Trophoblast cell (in vitro differentiated cells and primary cell): ENCODE measurements around the gene IL1RL2.

Source experiments
- DNase-seq, 2 donors: peaks; one replicate each; pipeline ENCODE4 v3.0.0-alpha.2; 2016
- H2AFZ ChIP-seq: 2 replicates; pipeline ENCODE4 v1.6.1; 2013; ENCODE audit warnings: low read length, moderate library complexity, mild to moderate bottlenecking; ENCODE audit not compliant: insufficient read depth, poor library complexity
- H2AK5ac ChIP-seq: 2 replicates; pipeline ENCODE4 v1.6.1; 2013; ENCODE audit warnings: mild to moderate bottlenecking, low read length
- H2BK120ac ChIP-seq: 2 replicates; pipeline ENCODE4 v1.6.1; 2013; ENCODE audit warnings: low read length, mild to moderate bottlenecking, moderate library complexity; ENCODE audit not compliant: insufficient read depth, poor library complexity
- H2BK12ac ChIP-seq: 2 replicates; pipeline ENCODE4 v1.6.1; 2013; ENCODE audit warnings: mild to moderate bottlenecking, low read length, moderate library complexity
- H2BK5ac ChIP-seq: 2 replicates; pipeline ENCODE4 v1.6.1; 2013; ENCODE audit warnings: low read length, low read depth, moderate library complexity, mild to moderate bottlenecking; ENCODE audit not compliant: poor library complexity
- H3K14ac ChIP-seq: 2 replicates; pipeline ENCODE4 v1.6.1; 2013; ENCODE audit warnings: mild to moderate bottlenecking, low read length
- H3K18ac ChIP-seq: 2 replicates; pipeline ENCODE4 v1.6.1; 2013; ENCODE audit warnings: mild to moderate bottlenecking, low read length
- H3K23ac ChIP-seq: 2 replicates; pipeline ENCODE4 v1.6.1; 2013; ENCODE audit warnings: low read length
- H3K27ac ChIP-seq: 2 replicates; pipeline ENCODE4 v1.5.1; 2013; ENCODE audit warnings: low read depth, mild to moderate bottlenecking, inconsistent platforms, low read length, moderate library complexity
- H3K27me3 ChIP-seq: 2 replicates; pipeline ENCODE4 v1.6.1; 2013; ENCODE audit warnings: inconsistent platforms, mild to moderate bottlenecking, low read length, moderate library complexity; ENCODE audit not compliant: insufficient read depth
- H3K36me3 ChIP-seq, 2 experiments: 1 replicate in 1 of 2; 2 replicates in 1 of 2; pipeline ENCODE4 v1.6.1; 2013; ENCODE audit warnings: low read length in 2 of 2, mild to moderate bottlenecking in 2 of 2, moderate library complexity in 1 of 2; ENCODE audit not compliant: insufficient read depth in 2 of 2, control insufficient read depth in 1 of 2
- H3K4ac ChIP-seq: 2 replicates; pipeline ENCODE4 v1.6.1; 2013; ENCODE audit warnings: low read depth, mild to moderate bottlenecking, low read length, moderate library complexity
- H3K4me1 ChIP-seq, 2 experiments: 1 replicate in 1 of 2; 2 replicates in 1 of 2; pipeline ENCODE4 v1.6.1; 2013; ENCODE audit warnings: low read length in 2 of 2, mild to moderate bottlenecking in 2 of 2, moderate library complexity in 1 of 2; ENCODE audit not compliant: insufficient read depth in 2 of 2, control insufficient read depth in 1 of 2
- H3K4me2 ChIP-seq: 2 replicates; pipeline ENCODE4 v1.6.1; 2013; ENCODE audit warnings: inconsistent platforms, mild to moderate bottlenecking, low read length, moderate library complexity
- H3K4me3 ChIP-seq: 2 replicates; pipeline ENCODE4 v1.5.1; 2013; ENCODE audit warnings: mild to moderate bottlenecking, low read depth, low read length, inconsistent platforms
- H3K79me1 ChIP-seq: one replicate; pipeline ENCODE4 v1.6.1; 2013; ENCODE audit warnings: low read length
- H3K79me2 ChIP-seq: 2 replicates; pipeline ENCODE4 v1.6.1; 2013; ENCODE audit warnings: low read length, mild to moderate bottlenecking; ENCODE audit not compliant: control insufficient read depth, insufficient read depth, poor library complexity
- H3K9ac ChIP-seq: 2 replicates; pipeline ENCODE4 v1.6.1; 2013; ENCODE audit warnings: mild to moderate bottlenecking, low read length
- H3K9me3 ChIP-seq: 2 replicates; pipeline ENCODE4 v1.6.1; 2013; ENCODE audit warnings: low read depth, mild to moderate bottlenecking, control low read depth, inconsistent platforms, low read length; ENCODE audit not compliant: insufficient read depth
- H4K12ac ChIP-seq: 2 replicates; pipeline ENCODE4 v1.6.1; 2013; ENCODE audit warnings: low read depth, mild to moderate bottlenecking, low read length, moderate library complexity
- H4K8ac ChIP-seq: 2 replicates; pipeline ENCODE4 v1.6.1; 2013; ENCODE audit warnings: low read depth, mild to moderate bottlenecking, low read length, moderate library complexity
- H4K91ac ChIP-seq: one replicate; pipeline ENCODE4 v1.6.1; 2013; ENCODE audit warnings: low read depth, mild to moderate bottlenecking, low read length, moderate library complexity
- WGBS: extraction: QIAGEN DNeasy Blood & Tissue Kit; methylation state at CpG from one replicate; pipeline ENCODE4 v1.1.7; 2013; ENCODE audit warnings: missing lambda C conversion rate; ENCODE audit not compliant: insufficient read length, insufficient coverage; ENCODE audit errors: extremely low coverage; 5-methylcytosine and 5-hydroxymethylcytosine counted together

The IL1RL2 gene

GRCh38 chr2:102180687-102180999, 6.2 kb upstream of the IL1RL2 start:
- no peak overlapping the region for H2BK120ac ChIP-seq
- H2BK12ac ChIP-seq, result no peak overlapping the region
- no peak overlapping the region for H4K8ac ChIP-seq
- H2BK5ac ChIP-seq, result no peak overlapping the region
- H3K23ac ChIP-seq, result no peak overlapping the region
- no peak overlapping the region for H4K91ac ChIP-seq
- H3K27ac ChIP-seq, result no peak overlapping the region
- H2AK5ac ChIP-seq, result no peak overlapping the region
- no peak overlapping the region for H2AFZ ChIP-seq
- H3K79me1 ChIP-seq, result peaks cover 3% of the 10 kb centered on the region
- peaks cover 10 to 12% of the 10 kb centered on the region in 2 experiments for H3K36me3 ChIP-seq
- H3K9ac ChIP-seq, result no peak overlapping the region
- no peak overlapping the region for H3K18ac ChIP-seq
- H3K9me3 ChIP-seq, result no peaks in the 10 kb centered on the region
- H3K4me2 ChIP-seq, result no peak overlapping the region
- no peak for DNase-seq
- no CpG with 5 or more reads among the region's 1 CpG for WGBS
- H3K4me1 ChIP-seq, result peaks cover 10 to 12% of the 10 kb centered on the region in 2 experiments
- H4K12ac ChIP-seq, result no peak overlapping the region
- H3K79me2 ChIP-seq, result no peaks in the 10 kb centered on the region
- H3K14ac ChIP-seq, result no peak overlapping the region
- H3K27me3 ChIP-seq, result no peaks in the 10 kb centered on the region
- no peak overlapping the region for H3K4ac ChIP-seq
- H3K4me3 ChIP-seq, result no peak overlapping the region

GRCh38 chr2:102181376-102181775, 5.4 kb upstream of the IL1RL2 start:
- no peak overlapping the region for H3K4ac ChIP-seq
- no peaks in the 10 kb centered on the region for H3K79me2 ChIP-seq
- no peak overlapping the region for H2BK5ac ChIP-seq
- no peak overlapping the region for H3K27ac ChIP-seq
- DNase-seq, result peak in 1 of 2 donors; percentile 60
- no peak overlapping the region for H3K23ac ChIP-seq
- H3K18ac ChIP-seq, result no peak overlapping the region
- peaks cover 10 to 12% of the 10 kb centered on the region in 2 experiments for H3K4me1 ChIP-seq
- no peak overlapping the region for H3K4me2 ChIP-seq
- H3K79me1 ChIP-seq, result peaks cover 3% of the 10 kb centered on the region
- peaks cover 10 to 12% of the 10 kb centered on the region in 2 experiments for H3K36me3 ChIP-seq
- no peak overlapping the region for H4K91ac ChIP-seq
- H3K27me3 ChIP-seq, result no peaks in the 10 kb centered on the region
- H2AK5ac ChIP-seq, result no peak overlapping the region
- no peak overlapping the region for H2BK120ac ChIP-seq
- no peak overlapping the region for H3K4me3 ChIP-seq
- H3K9me3 ChIP-seq, result no peaks in the 10 kb centered on the region
- no peak overlapping the region for H2BK12ac ChIP-seq
- no CpG with 5 or more reads among the region's 5 CpGs for WGBS
- H4K8ac ChIP-seq, result no peak overlapping the region
- no peak overlapping the region for H3K14ac ChIP-seq
- H3K9ac ChIP-seq, result no peak overlapping the region
- H2AFZ ChIP-seq, result no peak overlapping the region
- no peak overlapping the region for H4K12ac ChIP-seq

DNA sequence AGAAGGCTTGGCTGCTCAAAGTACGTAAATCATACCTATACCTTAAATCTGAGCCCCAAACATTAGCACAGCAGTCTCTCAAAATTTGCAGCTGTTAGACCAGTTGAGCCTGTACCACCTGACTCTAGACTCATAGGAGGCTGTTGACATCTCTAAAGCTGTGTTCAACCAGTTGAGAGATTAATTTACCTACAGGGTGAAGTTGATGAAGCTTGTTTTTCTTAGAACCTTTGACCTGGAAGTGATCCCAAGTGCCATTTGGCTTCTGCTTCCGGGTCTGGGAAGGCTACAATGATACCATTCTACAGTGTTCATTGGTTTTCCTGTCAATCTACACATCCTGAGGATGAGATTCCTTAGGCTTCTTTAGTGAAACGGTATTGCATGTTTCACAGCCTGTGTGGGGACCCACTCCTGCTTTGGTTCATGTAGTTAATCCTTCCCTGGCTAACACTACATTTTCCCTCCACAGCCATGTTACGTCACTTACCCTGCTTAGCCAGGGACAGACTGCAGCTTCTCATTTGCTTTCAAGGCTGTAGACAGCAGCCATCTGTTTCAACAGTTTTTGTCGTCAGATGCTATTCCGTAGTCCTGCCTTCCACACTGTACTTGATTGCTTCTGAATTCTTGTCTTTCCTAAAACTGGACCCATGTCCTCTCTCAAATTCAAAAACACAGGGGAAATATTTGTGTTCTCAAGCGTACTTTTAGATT, 4.7 kb upstream of the IL1RL2 start:
- H3K27ac ChIP-seq, result no peak overlapping the region
- H3K18ac ChIP-seq, result no peak overlapping the region
- H3K4me2 ChIP-seq, result no peak overlapping the region
- H4K12ac ChIP-seq, result no peak overlapping the region
- WGBS, result no CpG with 5 or more reads among the region's 7 CpGs
- H2AK5ac ChIP-seq, result peak overlapping the region; percentile 13
- no peaks in the 10 kb centered on the region for H3K9me3 ChIP-seq
- H2BK12ac ChIP-seq, result peak overlapping the region; percentile 28
- H4K91ac ChIP-seq, result no peak overlapping the region
- no peak overlapping the region for H3K4ac ChIP-seq
- H3K23ac ChIP-seq, result no peak overlapping the region
- H2AFZ ChIP-seq, result no peak overlapping the region
- no peaks in the 10 kb centered on the region for H3K79me2 ChIP-seq
- H2BK5ac ChIP-seq, result no peak overlapping the region
- peak; percentile 33 to 69 for DNase-seq
- no peak overlapping the region for H3K14ac ChIP-seq
- H3K27me3 ChIP-seq, result no peaks in the 10 kb centered on the region
- H2BK120ac ChIP-seq, result peak overlapping the region; percentile 59
- H4K8ac ChIP-seq, result peak overlapping the region; percentile 30
- no peak overlapping the region for H3K4me3 ChIP-seq
- no peak overlapping the region for H3K9ac ChIP-seq
- peaks cover 4 to 7% of the 10 kb centered on the region in 2 experiments for H3K36me3 ChIP-seq
- peaks cover 3% of the 10 kb centered on the region for H3K79me1 ChIP-seq
- H3K4me1 ChIP-seq, result peaks cover 10 to 11% of the 10 kb centered on the region in 2 experiments

- Histone ChIP-seq H3K18ac (no peak overlapping the region), H3K79me2 (no peaks in the 10 kb centered on the region), H4K8ac (no peak overlapping the region), H3K27ac (no peak overlapping the region), H3K23ac (no peak overlapping the region), H3K79me1 (peaks cover 3% of the 10 kb centered on the region), H3K36me3 (no peaks in the 10 kb centered on the region), H2AK5ac (no peak overlapping the region), H3K4me1 (peaks cover 8 to 10% of the 10 kb centered on the region in 2 experiments), H4K12ac (no peak overlapping the region), H2BK120ac (no peak overlapping the region), H3K4ac (no peak overlapping the region), H3K4me3 (no peak overlapping the region), H3K9me3 (no peaks in the 10 kb centered on the region), H3K14ac (no peak overlapping the region), H2BK12ac (no peak overlapping the region), H4K91ac (no peak overlapping the region), H2AFZ (no peak overlapping the region), H3K4me2 (no peak overlapping the region), H2BK5ac (no peak overlapping the region), H3K27me3 (no peaks in the 10 kb centered on the region), H3K9ac (no peak overlapping the region)
- no peak for DNase-seq
- no CpG with 5 or more reads among the region's 2 CpGs for WGBS
These were observed 2.8 kb upstream of the IL1RL2 start for GRCh38 chr2:102184018-102184417.
